ENCODE measurements around the gene CREB3L1.
"Not testable (repeated sequence)": the region's sequence is repeated elsewhere in the genome, so short reads cannot be mapped to it uniquely, and the experiment has no call there.

Gene CREB3L1

GRCh38 chr11:46248289-46249102, 29.0 kb upstream of the CREB3L1 start:
- no peak for DNase-seq

- DNase-seq: no peak
Measured at GRCh38 chr11:46249103-46249937, 28.1 kb upstream of the CREB3L1 start.

GRCh38 chr11:46249938-46250744, 27.3 kb upstream of the CREB3L1 start:
- DNase-seq: no peak

GRCh38 chr11:46250745-46251052, 26.8 kb upstream of the CREB3L1 start:
- DNase-seq: no peak

GRCh38 chr11:46251954-46252353, 25.5 kb upstream of the CREB3L1 start:
- no peak for DNase-seq

GRCh38 chr11:46252373-46252914, 25.0 kb upstream of the CREB3L1 start:
- DNase-seq: no peak

GRCh38 chr11:46253258-46254132, 24.0 kb upstream of the CREB3L1 start:
- no peak for DNase-seq

GRCh38 chr11:46254133-46254491, 23.4 kb upstream of the CREB3L1 start:
- DNase-seq: no peak

GRCh38 chr11:46256540-46257001, 20.9 kb upstream of the CREB3L1 start:
- DNase-seq: no peak

GRCh38 chr11:46259347-46259746, 18.1 kb upstream of the CREB3L1 start:
- DNase-seq: not testable (repeated sequence)

GRCh38 chr11:46259971-46260560, 17.4 kb upstream of the CREB3L1 start:
- no peak for DNase-seq

- DNase-seq: no peak
Measured at GRCh38 chr11:46263120-46263519, 14.3 kb upstream of the CREB3L1 start.

GRCh38 chr11:46264030-46264429, 13.4 kb upstream of the CREB3L1 start:
- DNase-seq: no peak

- no peak for DNase-seq
Measured at GRCh38 chr11:46264976-46265375, 12.5 kb upstream of the CREB3L1 start.

GRCh38 chr11:46265764-46266163, 11.7 kb upstream of the CREB3L1 start:
- DNase-seq: no peak

GRCh38 chr11:46267930-46268329, 9.5 kb upstream of the CREB3L1 start:
- no peak for DNase-seq

GRCh38 chr11:46270684-46271083, 6.8 kb upstream of the CREB3L1 start:
- no peak for DNase-seq

GRCh38 chr11:46271407-46271806, 6.1 kb upstream of the CREB3L1 start:
- DNase-seq: no peak

- no peak for DNase-seq
Measured at GRCh38 chr11:46271875-46272815, 5.3 kb upstream of the CREB3L1 start.

- no peak for DNase-seq
Measured at GRCh38 chr11:46272816-46273427, 4.5 kb upstream of the CREB3L1 start.

All from activated gamma-delta T cell (primary cell).